CD4-positive, alpha-beta T cell treated with Interleukin-15 for 1 hour (primary cell): ENCODE results near the gene ZNF524.

ENCODE experiments used
- DNase-seq: peaks from one replicate; pipeline ENCODE4 v3.0.0-alpha.2; 2020

The ZNF524 gene

DNA sequence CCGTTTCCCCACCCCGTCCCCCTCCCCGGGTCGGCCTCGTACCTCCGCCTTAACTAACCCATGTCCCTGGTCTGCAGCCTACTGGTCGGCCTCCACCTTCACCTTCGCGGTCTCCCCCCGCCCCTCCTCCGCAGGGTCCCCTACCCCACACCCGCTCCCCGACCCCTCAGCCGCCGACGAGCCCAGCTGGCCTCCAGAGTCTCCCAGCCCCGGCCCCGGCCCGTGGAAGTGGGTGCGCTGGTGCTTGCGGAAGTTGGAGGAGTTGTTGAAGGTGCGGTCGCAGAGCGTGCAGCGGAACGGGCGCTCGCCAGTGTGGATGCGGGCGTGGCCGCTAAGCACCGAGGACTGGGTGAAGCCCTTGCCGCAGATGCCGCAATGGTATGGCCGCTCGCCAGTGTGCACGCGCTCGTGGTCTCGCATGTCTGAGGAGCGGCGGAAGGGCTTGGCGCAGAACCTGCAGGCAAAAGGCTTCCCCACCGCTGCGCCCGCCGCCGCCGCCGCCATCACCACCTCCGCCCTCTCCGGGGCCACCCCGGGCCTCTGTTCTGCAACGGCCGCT is 21.7 kb downstream of the ZNF524 start:
- DNase-seq, result no peak

- no peak for DNase-seq
Observed at GRCh38 chr19:55622242-55622969, 22.3 kb downstream of the ZNF524 start.

DNA sequence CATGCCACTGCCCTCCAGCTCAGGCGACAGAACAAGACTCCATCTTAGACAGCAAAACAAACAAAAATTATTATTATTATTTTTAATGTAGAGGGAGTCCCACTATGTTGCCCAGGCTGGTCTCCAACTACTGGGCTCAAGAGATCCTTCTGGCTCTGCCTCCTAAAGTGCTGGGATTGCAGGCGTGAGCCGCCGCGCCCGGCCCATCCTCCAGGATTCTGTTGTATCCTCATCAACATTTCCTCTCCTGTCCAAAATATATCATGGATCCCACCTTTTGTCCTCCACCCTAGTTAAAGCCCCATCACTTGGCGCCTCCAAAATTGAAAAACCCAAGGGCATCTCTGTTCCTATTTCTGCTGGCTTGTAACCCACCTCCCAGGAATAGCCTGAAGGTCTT is 23.0 kb downstream of the ZNF524 start:
- no peak for DNase-seq

GRCh38 chr19:55623561-55623960 is 23.5 kb downstream of the ZNF524 start:
- no peak for DNase-seq

DNA sequence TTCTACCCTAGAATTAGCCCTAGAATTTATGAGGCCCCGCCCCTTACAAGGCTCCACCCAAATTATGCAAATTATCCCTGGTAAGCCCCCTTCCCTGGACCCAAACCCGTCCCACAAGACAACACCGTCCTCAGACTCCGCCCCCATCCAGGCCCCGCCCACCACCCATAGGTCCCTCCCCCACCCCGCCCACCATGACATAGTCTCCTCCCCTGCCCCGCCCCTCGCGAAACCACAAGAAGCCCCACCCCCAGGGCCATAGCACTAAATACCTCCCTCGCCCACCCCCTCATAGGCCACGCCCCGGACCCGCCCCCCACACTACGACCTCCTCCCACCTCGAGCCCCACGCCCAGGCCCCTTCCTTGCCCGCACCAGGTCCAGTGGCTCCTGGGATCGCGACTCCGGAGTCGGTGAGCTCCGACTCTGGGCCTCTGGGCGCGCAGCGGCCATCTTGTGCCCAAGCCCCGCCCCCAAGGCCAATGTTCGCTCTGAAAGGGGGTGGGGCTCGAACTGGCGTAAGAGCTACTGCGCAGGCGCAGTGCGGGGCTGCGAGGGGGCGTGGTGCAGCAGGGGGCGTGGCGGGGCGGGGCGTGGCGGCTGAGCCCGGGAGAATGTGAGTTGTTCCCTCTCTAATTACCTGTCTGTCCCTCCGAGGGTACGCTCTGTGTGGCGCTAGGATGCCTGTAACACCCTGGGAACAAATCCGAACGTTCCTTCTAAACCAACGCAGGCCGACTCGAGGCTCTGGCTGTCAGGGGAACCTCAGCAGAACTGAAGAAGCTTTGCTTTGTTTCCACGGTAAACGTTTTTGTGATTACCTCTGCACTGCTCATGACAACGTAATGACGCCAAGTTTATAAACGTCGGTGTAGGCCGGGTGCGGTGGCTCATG is 24.3 kb downstream of the ZNF524 start, which contains the start of gene ZNF784:
Gene ZNF784 (minus strand): TSS at position 458 of the 895 bp plus-strand sequence. CDS start 5 bp downstream, at position 453.
- DNase-seq, result peak; percentile 92

GRCh38 chr19:55625004-55625326 is 24.9 kb downstream of the ZNF524 start:
- DNase-seq, result no peak

GRCh38 chr19:55626350-55626749 is 26.3 kb downstream of the ZNF524 start:
- peak; percentile 71 for DNase-seq

DNA sequence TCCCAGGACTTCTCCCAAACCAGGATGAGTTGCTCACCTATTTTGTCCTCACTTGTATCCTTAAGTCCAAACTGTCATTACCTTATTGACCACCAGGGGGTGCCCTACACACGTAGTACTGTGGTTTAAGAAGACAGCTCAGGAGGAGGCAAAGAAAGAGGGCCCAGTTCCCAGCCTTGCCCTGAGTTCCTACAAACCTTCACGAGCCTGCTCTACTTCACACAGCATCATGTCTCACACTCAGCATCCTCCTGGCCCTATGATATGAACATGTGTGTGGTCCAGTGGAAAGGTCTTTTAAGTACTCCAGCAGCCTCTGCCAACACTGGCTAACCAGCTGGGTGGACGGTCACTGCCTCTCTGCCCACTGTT is 32.4 kb downstream of the ZNF524 start:
- DNase-seq, result peak; percentile 85

DNA sequence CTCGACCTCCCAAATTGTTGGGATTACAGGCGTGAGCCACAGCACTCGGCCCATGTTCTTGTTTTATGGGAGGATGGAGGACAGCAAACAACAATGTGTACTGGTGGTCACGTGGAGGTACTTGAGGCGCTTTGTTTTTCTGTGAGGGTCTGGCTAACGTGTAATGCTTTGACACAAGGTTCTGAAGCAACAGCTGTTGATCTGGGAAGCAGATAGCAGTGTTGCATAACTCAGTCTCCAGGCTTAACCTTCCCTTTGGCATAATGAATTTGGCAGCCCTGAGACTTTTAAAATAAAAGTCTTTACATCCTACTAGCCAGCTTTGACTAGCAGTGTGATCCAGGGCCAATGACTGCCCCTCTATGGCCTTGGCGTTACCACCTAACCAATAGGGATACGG is 33.8 kb downstream of the ZNF524 start:
- no peak for DNase-seq

DNA sequence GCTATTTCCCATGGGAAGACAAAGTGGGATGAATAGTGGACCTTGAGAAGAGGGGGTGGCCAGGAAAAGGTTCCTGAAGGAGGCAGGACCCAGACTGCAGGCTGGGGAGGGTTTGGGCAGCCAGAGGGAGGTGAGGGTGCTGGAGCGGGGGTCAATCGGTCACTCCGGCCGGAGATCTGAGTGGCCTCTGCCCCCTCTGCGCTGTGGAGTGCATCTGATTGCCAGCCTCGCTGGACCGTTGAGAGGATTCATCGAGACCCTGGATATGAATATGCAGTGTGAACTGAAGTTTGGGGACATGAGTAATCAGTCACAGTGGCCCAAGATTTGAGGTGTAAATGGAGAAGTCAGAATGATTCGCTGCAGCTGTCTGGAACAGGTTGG is 35.2 kb downstream of the ZNF524 start:
- no peak for DNase-seq

DNA sequence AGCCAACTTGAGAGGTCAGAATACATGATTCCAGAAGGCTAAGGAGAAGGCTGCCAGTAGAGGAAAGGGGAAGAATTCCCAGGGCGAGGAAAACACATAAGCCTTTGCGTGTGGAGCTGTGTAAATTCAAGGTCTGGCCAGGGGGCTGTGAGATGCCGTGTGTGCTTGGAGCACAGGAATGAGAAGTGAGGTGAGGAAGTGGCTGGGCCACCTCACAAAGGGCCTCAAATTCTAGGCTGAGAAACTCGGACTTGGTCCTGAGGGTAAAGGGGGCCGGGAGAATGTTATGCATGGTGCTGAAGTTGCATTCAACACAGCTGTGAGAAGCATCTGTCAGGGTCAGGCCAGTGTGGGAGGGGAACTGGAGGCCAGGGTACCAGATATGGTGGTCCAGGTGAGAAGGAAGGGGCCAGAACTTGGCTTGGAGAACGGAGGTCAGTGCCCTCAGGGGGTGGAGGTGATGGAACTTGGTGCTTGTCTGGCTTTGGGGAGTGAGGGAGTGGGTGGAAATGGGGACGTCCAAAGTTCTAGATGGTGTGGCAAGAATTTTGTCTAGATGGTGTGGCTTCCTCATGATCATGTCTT is 35.9 kb downstream of the ZNF524 start:
- DNase-seq, result no peak

DNA sequence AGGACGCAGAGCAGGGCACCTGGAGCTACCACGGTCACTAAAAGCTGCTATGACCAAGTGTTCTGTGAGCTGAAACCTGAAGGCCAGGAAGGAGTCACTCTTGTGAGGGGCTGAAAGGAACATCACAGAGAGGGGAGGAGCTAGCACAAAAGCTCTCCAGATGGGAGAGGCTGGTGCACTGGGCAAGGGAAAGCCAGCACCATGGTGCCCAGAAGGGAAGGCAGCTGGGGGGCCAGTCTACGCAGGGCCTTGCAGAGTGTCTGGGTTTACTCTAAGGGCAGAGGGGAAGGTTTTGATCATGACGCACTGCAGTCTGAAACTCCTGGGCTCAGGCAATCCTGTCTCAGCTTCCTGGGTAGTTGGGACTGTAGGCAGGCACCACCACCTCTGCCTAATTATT is 36.6 kb downstream of the ZNF524 start:
- DNase-seq, result no peak

- DNase-seq, result no peak
Observed at GRCh38 chr19:55637534-55637933, 37.4 kb downstream of the ZNF524 start.

DNA sequence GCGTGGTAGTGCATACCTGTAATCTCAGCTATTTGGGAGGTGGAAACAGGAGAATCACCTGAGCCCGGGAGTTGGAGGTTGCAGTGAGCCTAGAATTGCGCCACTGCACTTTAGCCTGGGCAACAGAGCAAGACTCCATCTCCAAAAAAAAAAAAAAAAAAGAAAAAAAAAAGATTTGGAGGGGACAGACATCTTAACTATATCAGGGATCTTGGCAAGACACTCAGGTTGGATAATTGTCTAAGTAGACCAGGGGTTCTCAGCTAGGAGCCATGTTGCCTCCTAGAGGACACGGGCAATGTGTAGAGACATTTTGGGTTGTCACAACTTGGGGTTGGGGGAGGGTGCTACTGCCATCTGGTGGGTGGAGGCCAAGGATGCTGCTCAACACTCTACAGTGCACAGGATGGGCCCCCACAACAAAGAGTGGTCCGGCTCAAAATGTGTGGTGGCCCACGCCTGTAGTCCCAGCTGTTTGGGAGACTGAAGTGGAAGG is 38.8 kb downstream of the ZNF524 start:
- DNase-seq, result peak; percentile 67

GRCh38 chr19:55640043-55640576 is 40.0 kb downstream of the ZNF524 start:
- peak; percentile 84 for DNase-seq

- DNase-seq, result peak; percentile 46
Observed at GRCh38 chr19:55640577-55641425, 40.7 kb downstream of the ZNF524 start, which contains the start of gene ZNF580. ZNF580 (plus strand) TSS chr19:55641002; CDS start chr19:55642509, 1,507 bp downstream.

DNA sequence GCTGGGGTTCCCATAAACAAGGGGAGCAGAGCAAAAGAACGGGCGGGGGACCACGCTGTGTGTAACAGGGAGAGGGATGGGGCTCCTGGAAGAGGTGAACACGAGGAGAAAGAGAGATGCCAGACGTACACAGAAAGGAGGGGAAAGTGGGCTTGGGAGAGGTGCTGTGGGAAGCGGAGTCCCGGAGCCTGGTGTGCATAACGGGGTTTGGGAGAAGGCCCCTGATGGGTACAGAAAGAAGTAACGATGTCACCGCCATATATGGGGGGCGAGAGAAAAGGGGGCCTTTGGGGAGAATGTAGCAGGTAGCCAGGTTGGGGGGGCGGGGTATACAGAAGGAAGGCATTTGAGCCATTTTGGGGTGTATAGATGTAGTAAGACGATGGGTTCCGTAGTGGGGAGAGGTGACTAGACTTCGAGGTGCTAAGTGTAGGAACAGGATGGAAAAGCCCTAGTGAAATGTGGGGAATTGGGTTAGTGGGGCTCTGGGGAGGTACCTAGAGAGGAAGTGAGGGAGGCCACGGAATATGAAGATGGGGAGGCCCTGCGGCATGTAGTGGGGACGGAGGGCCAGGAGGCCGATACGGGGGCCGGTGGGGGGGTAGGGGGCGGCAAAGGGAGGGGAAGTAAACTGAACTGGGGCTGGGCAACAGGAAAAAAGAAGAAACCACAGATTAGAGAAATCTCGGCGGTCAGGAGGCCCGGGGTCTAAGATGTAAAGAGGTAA is 41.5 kb downstream of the ZNF524 start:
- DNase-seq, result no peak

GRCh38 chr19:55642153-55643002 is 42.3 kb downstream of the ZNF524 start:
- DNase-seq, result no peak

DNA sequence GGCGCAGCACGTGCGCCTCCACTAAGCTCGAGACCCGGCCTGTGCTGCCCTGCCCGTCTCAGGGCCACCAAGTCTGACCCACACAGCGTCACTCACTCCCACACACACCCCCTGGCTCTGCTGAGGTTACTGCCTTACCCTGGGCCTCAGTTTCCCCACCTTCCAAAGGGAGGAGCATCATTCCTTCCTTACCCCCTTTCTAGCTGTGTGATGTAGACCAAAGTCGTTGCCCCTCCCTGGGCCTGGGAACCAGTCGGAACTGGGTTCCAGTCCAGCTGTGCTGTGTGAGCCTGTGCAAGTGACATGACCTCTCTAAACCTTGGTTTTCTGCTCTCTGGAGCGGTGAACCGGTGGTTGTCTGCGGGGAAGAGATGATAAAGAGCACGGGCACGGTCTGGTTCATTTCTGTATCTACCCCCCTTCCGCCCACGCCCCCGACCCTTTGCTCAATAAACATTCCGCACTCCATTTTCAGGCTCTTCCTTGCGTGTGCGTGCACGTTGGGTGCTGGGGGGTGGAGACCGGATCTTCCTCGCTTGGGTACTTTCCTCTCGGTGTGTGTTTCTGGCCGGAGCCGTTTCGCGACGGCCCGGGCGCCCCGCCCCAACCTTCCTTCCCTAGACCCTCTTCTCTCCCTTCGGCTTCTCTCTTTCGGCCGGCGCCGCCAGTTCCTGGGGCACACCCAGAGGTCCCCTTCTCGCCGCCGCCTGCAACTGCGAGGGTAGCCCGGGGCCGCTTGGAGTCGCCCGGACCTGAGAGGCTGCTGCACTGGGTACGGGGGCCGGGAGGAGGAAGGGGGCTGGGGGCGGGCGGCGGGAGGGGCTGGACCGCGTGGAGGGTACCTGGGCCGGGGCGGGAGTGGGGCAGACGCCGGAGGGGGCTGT is 43.2 kb downstream of the ZNF524 start, which contains the start of gene ZNF581:
Gene ZNF581 (plus strand): TSS at position 647 of the 884 bp plus-strand sequence. CDS start 923 bp downstream, outside the sequence.
- DNase-seq, result peak; percentile 75
